ENCODE measurements around the gene XPO4.

GRCh38 chr13:20826843-20827560, 75.5 kb downstream of the XPO4 start:
- no peak for TF ChIP-seq CTCF (IDR thresholded peaks at IDR 0.05; ENCODE audit: insufficient read depth, low read depth, low read length)
- TF ChIP-seq EZH2 (IDR thresholded peaks at IDR 0.05; ENCODE audit: insufficient read depth, low read length) = no peak
